Fibroblast of villous mesenchyme (primary cell): ENCODE data around the gene HAO1. TPM values are rescaled to one million over a fixed set of nuclear protein-coding genes. Genes with fewer than 3 reads are reported as not detected.
"Not testable (repeated sequence)": the region's sequence is repeated elsewhere in the genome, so short reads cannot be mapped to it uniquely, and the experiment has no call there.

ENCODE experiments used
- DNase-seq: peaks from one replicate; pipeline ENCODE4 v3.0.0-alpha.2; 2010; ENCODE audit warnings: low read depth
- H3K4me3 ChIP-seq: 2 replicates; pipeline ENCODE4 v1.5.1; 2011; ENCODE audit warnings: low read depth, mild to moderate bottlenecking, low read length
- CTCF ChIP-seq: IDR thresholded peaks from 2 replicates; pipeline ENCODE4 v1.5.1; 2012; ENCODE audit warnings: low read depth, mild to moderate bottlenecking, low read length; ENCODE audit not compliant: insufficient read depth
- total RNA-seq: library from RNA; depleted of rRNA; stranded (reverse); fragments of >200 nt; gene quantifications from 2 replicates; pipeline ENCODE4 v1.2.3, GENCODE V29; 2012

The HAO1 gene
- total RNA-seq, 1 donor, result not detected

GRCh38 chr20:7975851-7976414, 35.7 kb upstream of the HAO1 start:
- TF ChIP-seq CTCF, result no peak
- no peak for DNase-seq
- no peak overlapping the region for H3K4me3 ChIP-seq

- no peak overlapping the region for H3K4me3 ChIP-seq
- TF ChIP-seq CTCF, result no peak
- DNase-seq, result no peak
Observed at GRCh38 chr20:7974785-7975435, 34.7 kb upstream of the HAO1 start.

GRCh38 chr20:7971536-7972280, 31.4 kb upstream of the HAO1 start:
- no peak for DNase-seq
- TF ChIP-seq CTCF, result no peak
- H3K4me3 ChIP-seq, result no peak overlapping the region

GRCh38 chr20:7967199-7967844, 27.1 kb upstream of the HAO1 start:
- no peak overlapping the region for H3K4me3 ChIP-seq
- peak; percentile 49 for DNase-seq
- TF ChIP-seq CTCF, result no peak

GRCh38 chr20:7966176-7966575, 25.9 kb upstream of the HAO1 start:
- H3K4me3 ChIP-seq, result no peak overlapping the region
- DNase-seq, result no peak
- no peak for TF ChIP-seq CTCF

GRCh38 chr20:7959484-7959883, 19.2 kb upstream of the HAO1 start:
- no peak overlapping the region for H3K4me3 ChIP-seq
- no peak for DNase-seq
- no peak for TF ChIP-seq CTCF

- not testable (repeated sequence) for DNase-seq, H3K4me3 ChIP-seq
Observed at GRCh38 chr20:7956561-7956960, 16.3 kb upstream of the HAO1 start.
